ENCODE measurements around the gene SPNS2. TPM values are rescaled to one million over a fixed set of nuclear protein-coding genes. Genes with fewer than 3 reads are reported as not detected.

Gene SPNS2
- total and polyA plus RNA-seq, 2 of the 8 experiments (the other 6 are each of a cell fraction or from before 2014, with no cell fraction given) = 1.2 to 1.5 TPM

DNA sequence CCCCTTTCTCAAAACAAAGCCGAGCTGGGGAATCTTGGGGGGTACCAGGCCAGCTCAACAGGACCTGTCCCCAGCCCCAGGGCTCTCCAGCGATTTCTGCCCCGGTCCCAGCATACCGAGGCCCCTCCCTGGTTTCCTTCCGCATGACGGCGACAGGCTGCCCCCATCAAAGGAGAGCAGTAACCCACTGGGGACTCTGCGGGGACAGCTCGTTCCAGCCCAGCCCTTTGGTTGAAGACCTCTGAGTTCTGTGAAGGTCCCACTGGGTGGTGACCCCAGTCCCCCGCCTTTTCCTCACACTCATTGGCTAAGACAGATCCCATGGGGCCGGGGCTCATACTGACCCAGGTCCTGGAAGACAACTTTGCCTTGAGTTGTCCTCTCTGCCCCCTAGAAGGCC is 89.7 kb downstream of the SPNS2 start (continued):
- no peak for TF ChIP-seq CHD7 (IDR thresholded peaks at IDR 0.05; ENCODE audit: insufficient replicate concordance, low read length)
- TF ChIP-seq SP4 (IDR thresholded peaks at IDR 0.05; ENCODE audit: low read length) = no peak
- TF ChIP-seq CREB1 (IDR thresholded peaks at IDR 0.05) = no peak
- TF ChIP-seq HDAC6 (IDR thresholded peaks at IDR 0.05; ENCODE audit: low read depth, low read length) = no peak
- no peak for TF ChIP-seq SIX5 (IDR thresholded peaks at IDR 0.05; ENCODE audit: low read depth, low read length)
- no peak for TF ChIP-seq FOSL1 (IDR thresholded peaks at IDR 0.05; ENCODE audit: insufficient read depth, low read depth, low read length)
